Effector CD4-positive, alpha-beta T cell (primary cell): ENCODE results near the gene DCTN4.
"Not testable (repeated sequence)": the region's sequence is repeated elsewhere in the genome, so short reads cannot be mapped to it uniquely, and the experiment has no call there.

ENCODE experiments used
- DNase-seq: peaks from one replicate; pipeline ENCODE4 v3.0.0-alpha.2; 2020

Gene DCTN4

DNA sequence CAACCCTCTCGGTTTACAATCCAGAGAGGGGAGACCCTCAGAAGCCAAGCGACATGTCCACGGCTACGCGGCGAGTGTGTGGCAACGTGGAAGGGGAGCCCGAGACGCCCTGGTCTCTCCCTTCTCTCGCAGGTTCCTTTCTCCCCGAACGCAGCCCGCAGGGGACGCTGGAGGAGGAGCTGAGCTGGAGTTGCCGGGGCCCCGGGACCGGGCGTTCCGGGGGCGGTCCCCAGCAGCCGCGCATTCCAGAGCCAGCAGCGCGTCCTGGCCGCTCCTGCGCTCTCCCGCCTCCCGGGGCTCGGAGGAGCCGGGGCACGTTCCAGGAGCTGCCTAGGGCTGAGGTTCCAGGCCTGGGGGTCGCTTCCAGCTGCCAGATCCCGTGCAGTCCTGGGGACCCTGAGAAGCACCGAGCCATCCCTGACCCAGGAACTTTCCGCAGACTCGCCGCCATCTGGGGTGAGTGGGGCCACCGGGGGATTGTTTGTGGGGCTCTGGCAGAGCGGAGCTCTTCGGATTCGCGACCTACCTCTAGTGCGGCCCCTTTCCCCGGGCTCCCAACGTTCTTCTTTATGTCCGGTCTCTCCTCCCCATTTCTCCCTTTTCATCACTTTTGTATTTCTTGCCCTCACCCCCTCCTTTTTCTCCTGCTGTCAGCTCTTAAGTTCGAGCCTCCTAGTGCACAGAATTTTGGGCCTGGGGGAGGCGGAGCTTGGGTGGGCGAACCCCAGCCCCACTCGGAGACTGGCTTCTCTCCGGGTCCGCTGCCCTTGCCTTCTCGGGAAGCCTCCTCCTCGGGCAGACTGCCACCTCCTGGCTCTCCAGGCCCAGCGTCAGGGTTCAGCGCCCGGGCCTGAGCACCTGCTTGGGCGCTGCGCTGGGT is 19.9 kb upstream of the DCTN4 start, which contains the start of gene SMIM3:
Gene SMIM3, plus strand, starts transcription at position 241 of the 880 bp plus-strand sequence. CDS start 16,684 bp downstream, outside the sequence.
- DNase-seq, result peak; percentile 54

DNA sequence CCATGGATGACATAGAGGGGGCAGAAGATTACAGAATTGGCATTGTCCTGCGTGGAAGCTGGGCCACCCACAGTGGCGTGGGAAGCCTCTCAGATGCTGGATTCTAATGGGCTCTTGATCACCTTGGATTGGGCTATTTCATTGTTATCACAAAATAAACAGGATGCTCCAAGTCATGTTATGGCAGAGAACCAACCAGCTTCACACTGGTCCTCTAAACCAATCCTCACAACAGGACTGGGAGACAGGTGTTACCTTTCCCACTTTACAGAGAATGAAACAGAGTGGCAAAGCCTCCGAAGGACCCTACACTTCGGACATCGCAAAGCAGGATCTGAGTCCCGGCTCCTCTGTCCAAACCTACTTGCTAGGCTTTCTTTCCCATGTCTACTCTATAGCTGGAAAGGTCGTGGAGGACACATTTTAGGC is 19.3 kb upstream of the DCTN4 start:
- DNase-seq, result no peak

DNA sequence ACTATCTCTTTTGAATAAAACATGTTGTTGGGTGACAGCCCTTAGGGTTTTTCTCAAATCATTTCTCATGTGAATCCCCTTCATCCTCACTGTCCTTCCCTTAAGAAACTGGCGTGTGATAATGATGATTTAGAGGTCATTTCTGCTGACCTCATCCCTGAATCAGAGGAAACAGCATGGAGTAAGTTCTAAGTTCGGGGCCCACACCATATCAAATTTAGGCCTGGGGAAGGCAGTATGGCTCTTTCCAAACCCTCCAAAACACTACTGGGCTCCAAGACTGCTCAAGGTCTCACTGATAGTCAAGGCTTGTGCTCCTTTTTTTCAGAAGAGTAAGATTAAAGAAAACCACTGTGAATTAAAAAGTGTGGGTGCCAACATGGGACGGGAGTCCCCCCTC is 18.9 kb upstream of the DCTN4 start:
- DNase-seq, result no peak

DNA sequence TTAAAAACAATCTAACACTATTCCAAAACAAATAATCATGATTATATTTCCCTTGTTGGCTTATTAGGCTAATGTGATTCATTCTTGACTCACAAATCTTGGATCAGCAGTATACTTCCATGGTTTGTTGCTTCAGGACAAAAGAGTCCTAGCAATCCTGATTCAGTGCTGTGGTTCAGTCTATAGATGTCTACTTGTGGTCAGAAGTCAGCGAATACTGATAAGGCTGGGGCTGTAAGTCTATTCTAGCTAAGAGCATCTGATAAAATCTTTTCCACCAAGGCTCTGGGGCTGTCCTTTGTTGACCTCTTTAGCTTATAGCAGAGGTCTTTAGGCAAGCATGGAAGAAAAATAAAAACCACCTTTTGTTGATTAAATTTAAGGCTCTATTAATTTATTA is 15.3 kb upstream of the DCTN4 start:
- no peak for DNase-seq

DNA sequence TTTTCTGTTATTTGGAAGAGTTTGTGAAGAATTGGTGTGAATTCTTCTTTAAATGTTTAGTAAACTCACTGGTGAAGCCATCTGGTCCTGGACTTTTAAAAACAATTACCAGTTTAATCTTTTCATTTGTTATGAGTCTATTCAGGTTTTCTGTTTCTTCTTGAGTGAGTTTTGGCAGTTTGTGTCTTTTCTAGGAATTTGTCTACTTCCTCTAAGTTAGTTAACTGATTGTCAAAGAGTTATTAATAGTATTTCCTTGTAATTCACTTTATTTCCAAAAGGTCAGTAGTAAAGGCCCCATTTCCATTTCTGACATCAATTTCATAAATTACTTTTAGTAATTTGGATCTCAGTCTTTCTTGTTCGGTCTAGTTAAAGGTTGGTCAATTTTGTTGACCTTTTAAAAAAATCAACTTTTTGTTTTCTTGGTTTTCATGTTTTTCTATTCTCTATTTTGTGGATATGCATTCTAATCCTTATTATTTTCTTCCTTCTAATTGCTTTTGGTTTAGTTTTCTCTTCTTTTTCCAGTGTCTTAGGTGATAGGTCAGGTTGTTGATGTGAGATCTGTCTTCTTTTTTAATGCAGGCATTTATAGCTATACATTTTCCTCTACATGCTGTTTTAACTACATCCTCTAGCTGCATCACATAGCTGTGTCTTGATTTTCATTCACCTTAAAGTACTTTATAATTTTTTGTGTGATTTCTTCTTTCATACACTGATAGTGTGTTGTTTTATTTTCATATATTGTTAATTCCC is 12.4 kb upstream of the DCTN4 start:
- DNase-seq, result no peak

DNA sequence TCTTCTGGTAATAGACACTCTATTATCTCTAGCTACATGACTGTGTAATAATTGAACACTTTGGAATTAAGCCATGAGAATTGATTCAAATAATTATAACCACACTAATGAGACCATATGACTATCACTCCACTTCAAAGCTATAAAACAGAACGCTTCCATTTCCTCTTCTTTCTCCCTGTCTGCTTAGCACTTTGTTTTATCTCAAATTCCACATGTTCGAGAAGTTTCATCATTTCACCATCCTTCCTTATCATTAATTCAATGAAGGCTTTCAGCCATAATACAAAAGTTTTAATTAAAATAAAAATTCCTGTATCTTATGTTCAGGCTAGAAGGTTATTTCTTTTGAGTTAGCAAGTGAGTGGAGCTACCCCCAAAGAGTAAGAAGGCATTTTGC is 7.4 kb upstream of the DCTN4 start:
- no peak for DNase-seq

DNA sequence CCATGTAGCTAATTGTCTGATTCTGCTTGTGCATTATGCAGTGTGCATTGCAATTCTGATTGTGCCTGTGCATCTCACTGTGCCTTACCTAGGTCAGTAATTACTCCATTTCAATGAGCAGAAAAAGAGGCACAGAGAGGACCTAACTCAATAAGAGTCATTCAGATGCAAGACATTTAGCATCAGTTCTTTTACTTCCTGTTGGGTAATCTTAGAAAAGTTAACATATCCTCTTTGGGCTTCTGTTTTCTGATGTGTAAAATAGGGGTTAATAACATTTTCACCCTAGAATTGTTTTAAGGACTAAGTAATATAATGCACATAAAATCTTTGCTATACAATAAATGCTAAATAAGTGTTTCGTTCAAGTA is 7.0 kb upstream of the DCTN4 start:
- DNase-seq, result no peak

DNA sequence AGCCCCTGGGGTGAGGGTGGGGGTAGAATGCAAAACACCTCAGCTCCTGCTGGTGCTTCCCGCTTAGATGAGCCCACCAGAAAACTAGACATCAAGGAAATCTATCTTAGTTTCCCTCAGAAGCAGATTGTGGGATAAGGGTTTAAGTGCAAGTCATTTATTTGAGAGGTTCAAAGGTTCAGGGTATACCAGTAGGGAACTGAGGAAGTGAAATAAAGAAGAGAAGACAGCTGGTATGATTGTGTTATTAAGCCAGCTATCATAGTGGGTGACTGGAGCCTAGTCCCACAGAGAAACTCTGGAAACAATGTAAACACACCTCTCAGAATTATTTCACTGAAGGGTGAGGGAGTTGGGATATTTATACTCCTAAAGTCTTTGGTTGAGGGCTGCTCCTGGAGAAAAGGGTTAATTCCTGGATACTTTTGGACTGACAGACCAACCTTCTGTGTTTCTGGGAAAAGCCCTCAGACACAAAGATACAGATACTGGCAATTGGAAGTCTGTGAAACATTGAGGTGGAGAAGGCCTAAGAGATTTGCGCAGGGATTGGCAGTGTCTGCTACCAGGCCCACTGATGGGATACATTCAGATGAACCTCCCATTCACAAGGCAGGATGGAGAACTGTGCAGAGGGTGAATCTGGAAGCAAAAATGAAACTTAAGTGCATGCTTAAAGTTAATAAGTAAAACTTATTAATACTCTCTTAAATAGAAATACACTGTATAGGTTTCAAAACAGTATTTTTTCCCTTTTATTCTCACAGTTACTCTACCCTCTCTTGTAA is 6.4 kb upstream of the DCTN4 start:
- DNase-seq, result no peak

DNA sequence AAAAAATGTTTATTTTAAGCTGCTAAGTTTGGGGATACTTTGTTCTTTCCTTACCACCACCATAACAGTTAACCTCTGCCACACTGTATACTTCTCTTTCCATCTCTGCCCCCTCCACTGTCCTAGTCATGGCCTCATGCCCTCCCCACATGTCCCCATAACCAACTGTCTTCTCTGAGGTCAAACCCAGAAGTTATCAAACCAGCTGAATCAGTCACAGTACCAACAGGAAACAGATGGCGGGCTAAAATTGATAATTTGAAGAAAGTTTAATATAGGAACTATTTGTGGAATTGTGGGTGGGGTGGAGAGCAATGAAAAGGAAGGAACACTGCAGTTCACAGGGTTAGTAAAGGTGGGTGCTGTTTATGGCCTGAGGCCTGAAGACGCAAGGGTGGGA is 5.7 kb upstream of the DCTN4 start:
- no peak for DNase-seq

DNA sequence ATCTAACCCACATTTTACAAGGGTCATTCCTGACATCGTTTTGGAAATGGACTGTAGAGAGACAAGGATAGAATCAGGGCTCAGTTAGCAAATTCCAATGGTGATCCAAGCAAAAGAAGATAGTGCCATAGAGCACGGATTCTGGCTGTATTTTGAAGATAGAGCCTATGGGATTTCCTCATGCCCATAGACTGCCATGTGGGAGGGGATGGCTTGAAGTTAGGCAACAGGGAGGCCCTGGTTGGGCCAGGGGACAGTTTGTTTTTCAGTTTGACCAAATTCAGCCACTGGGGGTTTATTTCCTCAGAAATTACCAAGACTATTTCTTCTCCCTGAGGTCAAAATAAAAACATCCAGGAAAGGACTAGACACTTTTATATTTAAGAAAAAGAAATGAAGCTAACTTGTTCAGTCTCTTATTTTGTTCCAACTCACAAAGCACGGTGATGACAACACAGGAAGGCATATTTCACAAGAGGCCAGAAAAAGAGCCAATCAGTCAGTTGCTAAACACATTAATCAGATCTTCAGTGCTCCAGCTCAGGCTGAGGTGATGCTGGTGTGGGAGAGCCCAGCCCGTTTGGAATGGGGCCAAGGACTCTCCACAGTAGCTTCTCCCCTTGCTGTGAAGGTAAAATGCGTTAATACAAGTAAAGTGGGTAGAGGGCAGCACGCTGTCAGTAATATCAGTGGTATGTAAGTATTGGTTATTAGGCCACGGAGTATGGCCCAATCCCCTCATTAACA is 4.4 kb upstream of the DCTN4 start:
- no peak for DNase-seq

DNA sequence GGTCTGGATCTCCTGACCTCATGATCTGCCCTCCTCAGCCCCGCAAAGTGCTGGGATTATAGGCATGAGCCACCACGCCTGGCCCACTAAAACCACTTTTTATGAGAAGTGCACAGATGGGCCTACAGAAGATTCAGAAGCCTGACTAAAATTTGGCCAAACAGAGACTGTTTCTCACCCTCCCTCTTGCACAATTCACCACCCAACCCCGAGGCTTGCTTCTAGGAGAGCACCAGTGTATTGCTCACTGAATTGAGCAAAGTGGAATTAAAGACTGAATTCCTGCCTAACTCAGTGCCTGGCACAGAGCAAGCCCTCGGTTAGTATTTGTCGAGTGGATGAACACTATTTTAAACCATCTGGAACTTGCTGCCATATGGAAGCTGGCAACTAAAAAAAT is 3.4 kb upstream of the DCTN4 start:
- no peak for DNase-seq

DNA sequence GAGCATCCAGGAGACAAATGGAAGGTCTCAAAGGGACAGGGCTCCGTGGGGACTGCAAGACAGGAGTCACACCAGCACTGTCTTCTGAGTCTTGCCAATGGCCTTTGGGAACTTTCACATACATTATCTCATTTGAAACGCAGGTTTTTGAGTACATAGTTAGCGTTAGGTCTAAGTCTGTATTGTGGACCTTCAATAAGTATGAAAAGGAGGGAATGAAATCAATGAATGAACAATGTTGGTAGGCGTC is 442 bp upstream of the DCTN4 start:
- no peak for DNase-seq

DNA sequence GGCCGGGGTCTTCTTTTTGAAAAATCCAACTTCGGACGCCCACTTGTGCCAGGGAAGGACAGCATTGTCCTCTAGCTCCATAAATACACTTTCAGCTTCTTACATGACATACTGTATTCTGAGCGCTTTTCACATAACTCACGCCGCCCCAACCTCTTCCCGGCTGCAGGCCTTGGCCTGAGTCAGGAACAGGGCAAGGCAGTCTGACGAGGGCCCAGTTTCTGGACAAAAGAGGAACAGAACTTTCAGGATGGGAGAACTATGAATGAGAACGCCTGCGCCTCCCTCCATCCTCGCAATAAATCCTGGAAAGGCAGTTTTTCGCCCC is 650 bp downstream of the DCTN4 start:
- no peak for DNase-seq

DNA sequence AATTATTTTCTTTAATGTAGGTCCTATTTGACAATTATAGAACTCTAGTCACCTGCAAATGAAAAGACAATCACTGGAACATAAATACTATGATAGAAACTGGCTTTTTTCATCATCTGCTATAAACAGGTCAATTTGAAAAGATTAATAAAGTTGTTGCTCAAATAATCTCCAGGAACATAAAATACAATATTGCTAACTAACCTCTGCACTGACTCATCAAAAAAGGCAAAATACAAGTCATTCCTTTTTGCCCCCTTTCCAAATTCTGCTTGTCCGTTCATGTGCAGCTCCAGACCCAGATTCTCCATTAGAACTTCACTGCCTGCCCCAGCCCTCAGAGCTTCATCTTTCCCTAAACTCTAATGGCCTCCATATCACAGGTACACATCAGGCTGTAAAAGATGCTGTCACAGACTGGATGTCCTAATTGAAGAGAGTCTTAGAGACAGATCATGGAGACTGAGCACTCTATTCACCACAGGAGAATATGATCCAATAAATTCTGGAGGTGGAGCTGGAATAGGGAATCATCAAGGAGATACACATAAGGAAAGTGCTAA is 1.6 kb downstream of the DCTN4 start:
- no peak for DNase-seq

DNA sequence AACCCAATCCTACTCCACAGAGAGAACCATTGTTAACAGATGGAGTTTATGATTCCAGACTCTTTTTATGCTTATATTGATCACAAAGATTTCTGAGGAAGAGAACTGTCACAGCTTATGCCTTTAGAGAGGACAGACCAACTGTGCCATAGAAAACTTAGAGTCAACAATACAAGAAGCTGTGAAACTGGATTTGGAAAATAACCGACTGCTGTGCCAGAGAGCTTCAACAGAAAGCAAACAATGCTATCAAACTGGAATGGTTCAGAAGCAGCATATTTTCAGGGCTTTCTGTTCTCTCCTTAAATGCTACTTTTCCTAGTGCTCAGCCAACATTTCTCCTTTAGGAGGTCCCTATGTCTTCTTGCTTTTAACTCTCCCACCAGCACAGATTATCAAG is 5.0 kb downstream of the DCTN4 start:
- DNase-seq, result no peak

DNA sequence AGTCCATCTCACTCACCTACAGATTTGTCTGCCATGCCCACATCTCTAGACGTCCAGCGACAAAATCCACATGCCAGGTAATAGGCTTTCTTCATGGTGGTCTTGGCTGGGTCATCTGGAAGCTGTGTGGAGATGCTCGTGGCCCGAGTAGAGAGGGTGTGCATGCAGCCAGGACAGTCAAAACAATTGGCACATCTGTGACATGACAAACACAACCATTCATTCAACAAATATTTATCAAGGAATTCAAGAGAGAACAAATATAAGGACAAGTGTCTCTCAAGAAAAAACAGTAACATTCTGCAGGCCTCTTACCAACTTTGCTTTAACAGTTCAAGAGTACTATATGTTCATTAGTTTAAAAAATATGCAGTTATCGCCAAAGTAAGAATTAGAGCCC is 5.4 kb downstream of the DCTN4 start:
- no peak for DNase-seq

DNA sequence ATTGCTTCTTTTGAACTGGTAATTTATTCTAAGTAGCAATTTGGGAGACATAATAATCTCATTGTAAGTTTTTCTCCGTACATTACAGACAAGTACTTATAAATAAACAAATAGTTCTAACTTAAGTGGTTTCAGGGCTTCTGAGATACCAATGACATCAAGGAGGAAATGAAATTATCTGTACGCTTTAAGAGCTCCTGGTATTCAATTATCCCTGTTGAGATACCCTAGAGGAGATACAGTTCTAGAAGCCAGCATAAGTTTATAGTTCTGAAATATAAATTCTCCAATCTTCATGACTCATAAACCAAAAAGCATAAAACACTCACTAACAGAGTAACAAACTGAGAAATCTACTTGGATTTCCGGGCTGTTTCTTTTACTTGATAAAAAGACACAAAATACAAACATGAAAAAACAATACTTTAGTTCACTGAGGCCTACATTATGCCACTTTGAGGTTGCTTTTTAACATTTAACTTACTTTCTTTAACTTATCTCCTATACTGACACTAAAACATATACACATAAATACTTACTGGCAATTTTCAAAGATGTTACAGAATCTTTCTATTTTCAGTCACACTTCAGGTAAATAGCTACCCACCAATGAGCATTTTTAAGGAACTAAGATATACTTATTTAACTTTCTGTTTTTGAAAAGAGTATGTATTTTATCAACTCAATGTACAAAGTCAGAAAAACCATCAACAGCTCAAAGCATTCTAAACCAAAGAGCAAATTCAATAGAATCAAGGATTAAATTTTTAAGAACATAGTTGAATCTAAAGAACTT is 7.5 kb downstream of the DCTN4 start:
- no peak for DNase-seq

DNA sequence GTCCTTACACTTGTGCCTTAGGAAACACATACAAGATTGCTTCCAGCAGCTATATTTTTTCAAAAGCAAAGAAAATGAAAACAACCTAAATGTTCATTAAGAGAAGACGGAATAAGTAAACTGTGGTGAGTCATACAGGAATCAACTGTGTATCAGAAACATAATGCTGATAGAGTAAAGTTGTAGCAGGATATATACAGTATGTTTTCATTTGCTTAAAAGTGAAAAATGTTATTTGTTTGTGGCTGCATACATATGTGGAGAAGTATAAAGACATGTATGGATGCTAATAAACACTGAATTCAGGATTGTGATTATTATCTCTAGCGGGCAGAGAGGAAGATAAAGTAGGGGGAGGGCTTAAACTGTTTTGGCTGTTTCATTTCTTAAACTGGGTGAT is 8.3 kb downstream of the DCTN4 start:
- no peak for DNase-seq

DNA sequence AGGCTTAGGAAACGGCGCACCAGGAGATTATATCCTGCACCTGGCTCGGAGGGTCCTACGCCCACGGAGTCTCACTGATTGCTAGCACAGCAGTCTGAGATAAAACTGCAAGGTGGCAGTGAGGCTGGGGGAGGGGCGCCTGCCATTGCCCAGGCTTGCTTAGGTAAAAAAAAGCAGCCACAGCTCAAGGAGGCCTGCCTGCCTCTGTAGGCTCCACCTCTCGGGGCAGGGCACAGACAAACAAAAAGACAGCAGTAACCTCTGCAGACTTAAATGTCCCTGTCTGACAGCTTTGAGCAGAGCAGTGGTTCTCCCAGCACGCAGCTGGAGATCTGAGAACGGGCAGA is 15.7 kb downstream of the DCTN4 start:
- DNase-seq, result not testable (repeated sequence)

DNA sequence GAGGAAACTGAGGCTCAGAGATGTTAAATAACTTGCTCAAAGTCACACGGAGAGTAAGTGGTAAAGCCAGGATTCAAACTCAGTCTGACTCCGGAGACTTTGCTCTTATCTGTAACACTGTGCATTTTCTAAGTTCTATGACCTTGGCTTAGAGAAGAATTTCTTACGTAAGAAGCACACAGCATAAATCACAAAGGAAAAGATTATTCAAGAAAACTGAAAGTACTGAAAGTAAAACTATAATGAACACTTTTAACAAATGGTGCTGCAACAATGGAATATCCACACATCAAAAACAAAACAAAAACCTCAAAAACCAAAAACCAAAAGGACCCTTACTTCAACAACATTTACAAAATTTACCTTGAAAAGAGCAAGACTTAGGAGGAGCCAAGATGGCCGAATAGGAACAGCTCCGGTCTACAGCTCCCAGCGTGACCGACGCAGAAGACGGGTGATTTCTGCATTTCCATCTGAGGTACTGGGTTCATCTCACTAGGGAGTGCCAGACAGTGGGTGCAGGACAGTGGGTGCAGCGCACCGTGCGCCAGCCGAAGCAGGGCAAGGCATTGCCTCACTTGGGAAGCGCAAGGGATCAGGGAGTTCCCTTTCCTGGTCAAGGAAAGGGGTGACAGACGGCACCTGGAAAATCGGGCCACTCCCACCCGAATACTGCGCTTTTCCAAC is 16.2 kb downstream of the DCTN4 start:
- not testable (repeated sequence) for DNase-seq

DNA sequence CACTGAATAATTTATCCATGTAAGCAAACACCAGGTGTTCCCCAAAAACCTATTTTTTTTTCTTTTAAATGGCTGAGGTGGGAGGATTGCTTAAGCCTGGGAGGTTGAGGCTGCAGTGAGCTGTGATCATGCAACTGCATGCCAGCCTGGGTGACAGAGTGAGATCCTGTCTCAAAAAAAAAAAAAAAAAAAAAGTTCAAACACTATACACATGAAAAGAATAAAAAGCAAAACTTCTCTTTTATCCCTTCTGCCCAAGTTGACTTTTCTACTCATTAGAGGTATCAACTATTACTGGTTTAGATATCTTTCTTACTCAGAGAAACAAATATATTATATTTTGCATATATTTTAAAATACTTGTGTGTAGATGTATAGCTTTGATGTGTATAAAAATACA is 17.8 kb downstream of the DCTN4 start:
- no peak for DNase-seq
